Kidney (tissue), 14 donors: Measurements from ENCODE around the gene TBCE. TPM values are rescaled to one million over a fixed set of nuclear protein-coding genes. Genes with fewer than 3 reads are reported as not detected.
"Not testable (repeated sequence)": the region's sequence is repeated elsewhere in the genome, so short reads cannot be mapped to it uniquely, and the experiment has no call there.

ENCODE experiments used
- DNase-seq, 5 donors: peaks; one replicate each; pipeline ENCODE4 v3.0.0-alpha.2; 2013 to 2020
- FAIRE-seq: peaks from 2 replicates; lab custom pipeline; 2012; peaks lifted over from hg19 to GRCh38; lab: Jason Lieb, UNC
- H3K27ac ChIP-seq, 2 donors: one replicate each; pipeline ENCODE4 v1.7.0; 2013; ENCODE audit warnings: low read depth in 2 of 2, low read length in 2 of 2, inconsistent platforms in 1 of 2
- H3K27me3 ChIP-seq: one replicate; pipeline ENCODE4 v1.7.1; 2013; ENCODE audit warnings: low read length, inconsistent platforms; ENCODE audit not compliant: control insufficient read depth, insufficient read depth
- H3K36me3 ChIP-seq, 3 donors: one replicate each; pipeline versions ENCODE4 v1.7.0 to v1.7.1; 2013; ENCODE audit warnings: low read length in 3 of 3, control low read depth in 1 of 3, inconsistent platforms in 1 of 3; ENCODE audit not compliant: insufficient read depth in 3 of 3, control insufficient read depth in 2 of 3
- H3K4me1 ChIP-seq, 3 donors: one replicate each; pipeline versions ENCODE4 v1.7.0 to v1.7.1; 2013; ENCODE audit warnings: low read length in 3 of 3, inconsistent platforms in 1 of 3, low read depth in 1 of 3; ENCODE audit not compliant: control insufficient read depth in 2 of 3, insufficient read depth in 2 of 3
- H3K4me3 ChIP-seq, 3 donors: one replicate each; pipeline versions ENCODE4 v1.7.0 to v1.8.1; 2013; ENCODE audit warnings: low read length in 3 of 3, control low read depth in 1 of 3, inconsistent platforms in 1 of 3
- H3K9ac ChIP-seq, 3 donors: one replicate each; pipeline versions ENCODE4 v1.7.0 to v1.7.1; 2013; ENCODE audit warnings: low read length in 3 of 3, control low read depth in 1 of 3, inconsistent platforms in 1 of 3
- H3K9me3 ChIP-seq, 3 donors: one replicate each; pipeline versions ENCODE4 v1.7.0 to v1.7.1; 2013; ENCODE audit warnings: low read length in 3 of 3, control low read depth in 1 of 3, inconsistent platforms in 1 of 3; ENCODE audit not compliant: control insufficient read depth in 2 of 3, insufficient read depth in 1 of 3
- intact Hi-C: fragments of 100-400 bp; cut with DNase I; formaldehyde crosslinking; loops from one replicate; pipeline ENCODE4 v1.11.1; 2022
- polyA plus RNA-seq: library from polyadenylated mRNA; stranded (reverse); fragments of 350-450 nt; fragmentation: Illumina TruSeq; extraction: RNeasy Lipid Tissue Mini Kit (QIAGEN cat#74804); gene quantifications from one replicate; pipeline ENCODE4 v1.2.3, GENCODE V29; 2014; ENCODE audit warnings: low read depth, low replicate concordance; ENCODE audit not compliant: insufficient read depth
- total RNA-seq: library from RNA; stranded (reverse); fragmentation: NEBNext Ultra II Directional; extraction: Animal tissue kit (Norgen Biotek cat#: 25700); gene quantifications from one replicate; pipeline ENCODE4 v1.2.1, GENCODE V29; 2021
- TF ChIP-seq, protein P1 (sequence below): IDR thresholded peaks from 3 replicates; pipeline ENCODE4 v1.5.1; 2012; ENCODE audit warnings: mild to moderate bottlenecking, moderate library complexity, borderline replicate concordance; ENCODE audit not compliant: insufficient read depth; ENCODE audit errors: extremely low read depth
- donor health status: control.
- donor health status: control.
- donor health status: control.
- donor health status: control.
- donor health status: control.
- donor health status: DM: yes; HTN: yes; CAD: no.
- donor health status: Normal renal cell carcinoma (clear cell type).

The TBCE gene
- total and polyA plus RNA-seq, 2 donors from 2014 or later: 15.1 to 22.6 TPM

DNA sequence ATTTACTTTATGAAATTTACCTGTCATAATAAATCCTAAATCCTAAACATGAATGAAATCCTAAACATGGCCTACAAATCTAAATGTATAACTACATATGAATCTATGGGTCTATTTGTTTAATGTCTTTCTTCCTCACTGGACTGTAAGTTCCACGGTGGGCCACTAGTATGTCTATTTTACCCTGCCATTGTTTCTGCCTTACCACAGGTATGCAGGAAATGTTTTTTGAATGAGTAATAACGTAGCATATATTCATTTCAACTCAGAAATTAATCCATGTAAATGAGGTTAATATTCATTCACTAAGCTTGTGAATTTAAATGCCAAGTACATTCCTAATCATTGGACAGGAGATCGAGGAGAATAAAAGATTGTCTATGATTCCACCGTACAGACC, 101.7 kb downstream of the TBCE start:
- FAIRE-seq: no peak

DNA sequence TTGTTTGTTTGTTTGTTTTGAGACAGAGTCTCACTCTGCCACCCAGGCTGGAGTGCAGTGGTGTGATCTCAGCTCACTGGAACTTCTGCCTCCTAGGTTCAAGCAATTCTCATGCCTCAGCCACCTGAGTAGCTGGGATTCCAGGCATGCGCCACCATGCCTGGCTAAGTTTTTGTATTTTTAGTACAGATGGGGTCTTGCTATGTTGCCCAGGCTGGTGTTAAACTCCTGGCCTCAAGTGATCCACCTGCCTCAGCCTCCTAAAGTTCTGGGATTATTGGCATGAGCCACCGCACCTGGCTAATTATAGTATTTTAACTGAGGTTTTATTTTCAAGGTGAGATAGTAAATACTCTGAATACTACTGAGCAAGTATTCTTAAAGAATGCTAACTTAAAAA, 102.7 kb downstream of the TBCE start:
- H3K36me3 ChIP-seq, H3K27ac ChIP-seq, DNase-seq, FAIRE-seq, H3K4me1 ChIP-seq, H3K9ac ChIP-seq, H3K9me3 ChIP-seq, intact Hi-C loops, H3K27me3 ChIP-seq, H3K4me3 ChIP-seq: not testable (repeated sequence)

More for the DNA sequence above, 101.7 kb downstream of the TBCE start:
- Histone ChIP-seq H3K27me3 (no peaks in the 10 kb centered on the region), H3K9ac (no peak overlapping the region), H3K9me3 (no peaks in the 10 kb centered on the region), H3K27ac (no peak overlapping the region), H3K36me3 (peaks cover 0 to 6% (median 0%) of the 10 kb centered on the region in 3 donors), H3K4me1 (no peaks in the 10 kb centered on the region), H3K4me3 (no peak overlapping the region)
- TF ChIP-seq, protein P1, sequence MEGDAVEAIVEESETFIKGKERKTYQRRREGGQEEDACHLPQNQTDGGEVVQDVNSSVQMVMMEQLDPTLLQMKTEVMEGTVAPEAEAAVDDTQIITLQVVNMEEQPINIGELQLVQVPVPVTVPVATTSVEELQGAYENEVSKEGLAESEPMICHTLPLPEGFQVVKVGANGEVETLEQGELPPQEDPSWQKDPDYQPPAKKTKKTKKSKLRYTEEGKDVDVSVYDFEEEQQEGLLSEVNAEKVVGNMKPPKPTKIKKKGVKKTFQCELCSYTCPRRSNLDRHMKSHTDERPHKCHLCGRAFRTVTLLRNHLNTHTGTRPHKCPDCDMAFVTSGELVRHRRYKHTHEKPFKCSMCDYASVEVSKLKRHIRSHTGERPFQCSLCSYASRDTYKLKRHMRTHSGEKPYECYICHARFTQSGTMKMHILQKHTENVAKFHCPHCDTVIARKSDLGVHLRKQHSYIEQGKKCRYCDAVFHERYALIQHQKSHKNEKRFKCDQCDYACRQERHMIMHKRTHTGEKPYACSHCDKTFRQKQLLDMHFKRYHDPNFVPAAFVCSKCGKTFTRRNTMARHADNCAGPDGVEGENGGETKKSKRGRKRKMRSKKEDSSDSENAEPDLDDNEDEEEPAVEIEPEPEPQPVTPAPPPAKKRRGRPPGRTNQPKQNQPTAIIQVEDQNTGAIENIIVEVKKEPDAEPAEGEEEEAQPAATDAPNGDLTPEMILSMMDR: no peak
- DNase-seq: no peak
- intact Hi-C loops: no loop called here

DNA sequence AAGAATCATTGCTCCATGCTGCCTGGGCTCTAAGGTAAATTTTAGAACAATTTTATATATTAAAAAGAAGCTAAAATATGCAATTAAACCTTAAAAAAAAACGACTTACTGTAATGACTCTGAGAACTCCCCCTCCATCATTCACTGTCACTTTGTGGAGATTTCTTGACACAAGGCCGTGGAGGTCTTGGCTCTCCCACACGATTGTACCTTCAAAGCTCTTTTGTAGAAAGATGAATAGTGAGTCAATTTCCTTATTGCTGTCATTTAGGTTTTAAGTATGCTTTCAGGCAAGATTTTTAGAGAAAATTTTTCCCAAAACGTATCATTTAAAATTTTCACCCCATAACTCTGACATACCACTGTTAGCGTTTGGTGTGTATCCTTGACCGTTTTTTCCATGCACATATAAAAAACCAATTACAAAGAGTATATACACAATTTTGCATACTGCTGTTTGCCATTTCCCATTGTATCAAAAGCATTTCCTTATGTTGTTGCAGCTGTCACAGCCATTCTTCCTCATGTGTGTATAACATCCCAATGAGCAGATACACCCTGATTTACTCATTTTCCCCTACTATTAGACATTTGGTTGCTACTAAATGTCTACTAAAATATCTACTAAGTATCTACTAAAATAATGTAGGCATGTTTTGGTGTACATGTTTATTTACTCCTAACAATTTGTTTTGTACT, 103.7 kb downstream of the TBCE start:
- no peaks in the 10 kb centered on the region for H3K27me3 ChIP-seq
- H3K4me3 ChIP-seq: no peak overlapping the region
- FAIRE-seq (no peak), DNase-seq (no peak)
- intact Hi-C loops: no loop called here
- H3K9me3 ChIP-seq: no peaks in the 10 kb centered on the region
- TF ChIP-seq, protein P1: no peak
- no peak overlapping the region for H3K27ac ChIP-seq
- H3K9ac ChIP-seq: no peak overlapping the region
- no peaks in the 10 kb centered on the region for H3K36me3 ChIP-seq
- H3K4me1 ChIP-seq: no peaks in the 10 kb centered on the region

DNA sequence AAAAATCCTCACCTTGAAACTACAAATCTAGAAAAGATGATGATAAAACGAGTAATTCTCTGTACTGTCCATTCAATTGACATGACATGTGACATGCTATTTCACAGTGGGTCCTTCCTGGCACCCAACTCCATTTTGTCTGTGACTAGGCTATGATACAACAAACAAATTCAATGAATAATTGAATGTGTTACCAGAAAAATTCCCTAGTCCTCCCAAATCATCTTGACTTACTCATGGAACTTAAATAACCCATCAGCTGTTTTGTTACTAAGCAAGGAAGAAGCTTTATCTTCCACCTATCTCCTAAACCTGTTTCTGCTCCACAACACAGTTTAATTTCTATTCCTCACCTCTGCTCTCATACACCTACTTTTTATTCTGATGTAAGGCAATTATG, 106.6 kb downstream of the TBCE start:
- FAIRE-seq: no peak
- no peak for DNase-seq
- Histone ChIP-seq H3K9ac (no peak overlapping the region), H3K4me1 (no peaks in the 10 kb centered on the region), H3K4me3 (no peak overlapping the region), H3K36me3 (peaks cover 0 to 3% (median 2%) of the 10 kb centered on the region in 3 donors), H3K27me3 (no peaks in the 10 kb centered on the region), H3K27ac (no peak overlapping the region), H3K9me3 (no peaks in the 10 kb centered on the region)
- TF ChIP-seq, protein P1: no peak
- intact Hi-C loops: no loop called here
